HepG2 (cell line): ENCODE results near the gene DAB2. TPM values are rescaled to one million over a fixed set of nuclear protein-coding genes. Genes with fewer than 3 reads are reported as not detected.

Experiments used
- ATAC-seq: fragments of 200-7000 bp; cut with Tn5 transposase; 3 replicates; pipeline ENCODE4 v1.9.1; 2020; ENCODE audit warnings: mild to moderate bottlenecking, moderate library complexity
- BruUV-seq: library from RNA; stranded (reverse); fragments of 400-500 nt; replicated peaks from 2 replicates; lab custom pipeline; 2021; lab: Mats Ljungman, UMichigan
- CTCF ChIA-PET: fragments of 300-600 bp; formaldehyde crosslinking; extraction: SDS; loops from one replicate; lab custom pipeline; 2021; ENCODE audit warnings: low total read pairs, inconsistent platforms, low intra/inter-chr PET ratio; lab: Yijun Ruan, JAX
- POLR2A ChIA-PET: fragments of 350-600 bp; sonication (Branson Sonifier 250); formaldehyde crosslinking; loops from one replicate; lab custom pipeline; 2020; ENCODE audit warnings: antibody characterized with exemption, inconsistent platforms; lab: Yijun Ruan, JAX
- DNase-seq: peaks from one replicate; pipeline ENCODE4 v3.0.0-alpha.2; 2015; ENCODE audit warnings: low spot score
- FAIRE-seq: peaks from 3 replicates; lab custom pipeline; 2011; peaks lifted over from hg19 to GRCh38; lab: Jason Lieb, UNC
- H2AFZ ChIP-seq: one replicate; pipeline ENCODE4 v1.6.1; 2011; ENCODE audit warnings: low read length, inconsistent platforms
- H3K27ac ChIP-seq: fragments of 300-600 bp; 3 replicates; pipeline ENCODE4 v1.8.0; 2011; ENCODE audit warnings: mixed run types, mild to moderate bottlenecking, mixed read lengths, low read length, inconsistent platforms; ENCODE audit not compliant: insufficient read depth; ENCODE audit errors: extremely low read length
- H3K27me3 ChIP-seq, 2 experiments: fragments of 200-600 bp in 1 of 2; 2 replicates in 1 of 2; 3 replicates in 1 of 2; pipeline versions ENCODE4 v1.6.0 to v1.8.0; 2011; ENCODE audit warnings: low read length in 2 of 2, mild to moderate bottlenecking in 2 of 2, moderate library complexity in 2 of 2, inconsistent platforms in 1 of 2; ENCODE audit not compliant: insufficient read depth in 2 of 2, control insufficient read depth in 1 of 2
- H3K36me3 ChIP-seq, 2 experiments: fragments of 200-600 bp in 1 of 2; replicated peaks in 1 of 2; 2 replicates in 1 of 2; 3 replicates in 1 of 2; pipeline versions ENCODE4 v1.5.1 to v1.8.0; 2011; ENCODE audit warnings: low read length in 2 of 2, inconsistent platforms in 1 of 2; ENCODE audit not compliant: insufficient read depth in 2 of 2, control insufficient read depth in 1 of 2
- H3K4me1 ChIP-seq: 2 replicates; pipeline ENCODE4 v1.5.1; 2012; ENCODE audit warnings: low read length, inconsistent platforms; ENCODE audit not compliant: insufficient read depth
- H3K4me2 ChIP-seq: 2 replicates; pipeline ENCODE4 v1.6.0; 2011; ENCODE audit warnings: low read depth, low read length, inconsistent platforms
- H3K4me3 ChIP-seq, 3 experiments: fragments of 200-600 bp in 1 of 3; sonication (generic), shearing (Covaris generic) in 1 of 3; replicated peaks in 1 of 3; 2 replicates each; pipeline ENCODE4 v1.5.1; 2011 to 2016; ENCODE audit warnings: low read length in 3 of 3, inconsistent platforms in 2 of 3, low read depth in 2 of 3, mild to moderate bottlenecking in 2 of 3, control low read depth in 1 of 3, mixed read lengths in 1 of 3; ENCODE audit not compliant: insufficient read depth in 1 of 3
- H3K79me2 ChIP-seq: one replicate; pipeline ENCODE4 v1.6.1; 2011; ENCODE audit warnings: low read length, inconsistent platforms; ENCODE audit not compliant: insufficient read depth
- H3K9ac ChIP-seq: 2 replicates; pipeline ENCODE4 v1.6.0; 2011; ENCODE audit warnings: mild to moderate bottlenecking, low read depth, low read length, inconsistent platforms; ENCODE audit not compliant: insufficient read depth
- H3K9me3 ChIP-seq: 2 replicates; pipeline ENCODE4 v1.5.1; 2012; ENCODE audit warnings: mild to moderate bottlenecking, low read length
- H4K20me1 ChIP-seq: 2 replicates; pipeline ENCODE4 v1.6.0; 2011; ENCODE audit warnings: inconsistent platforms, mild to moderate bottlenecking, low read length, moderate library complexity; ENCODE audit not compliant: insufficient read depth
- HNRNPH1 ChIP-seq: fragments of 200-400 bp; formaldehyde crosslinking; optimal IDR thresholded peaks from 2 replicates; pipeline ENCODE3; 2017; ENCODE audit warnings: mild to moderate bottlenecking, low read depth, low read length
- KMT2B ChIP-seq: IDR thresholded peaks from 2 replicates; pipeline ENCODE4 v1.6.1; 2016; ENCODE audit warnings: missing genetic modification reagents, missing compliant biosample characterization
- LRRFIP1 ChIP-seq: sonication (generic); formaldehyde crosslinking; conservative IDR thresholded peaks from 2 replicates; pipeline ENCODE4 v1.4.0; 2020; ENCODE audit warnings: missing genetic modification reagents
- NFE2 ChIP-seq: sonication (generic); formaldehyde crosslinking; IDR thresholded peaks from 2 replicates; pipeline ENCODE4 v1.4.0; 2020; ENCODE audit warnings: missing genetic modification reagents
- RFX5 ChIP-seq: IDR thresholded peaks from 2 replicates; pipeline ENCODE4 v1.6.1; 2011; ENCODE audit warnings: low read depth, low read length, improper control_type of control experiment
- SIN3A ChIP-seq: IDR thresholded peaks from 2 replicates; pipeline ENCODE4 v1.6.1; 2011; ENCODE audit warnings: low read depth, mild to moderate bottlenecking, control low read depth, low read length, borderline replicate concordance
- ZBTB8A ChIP-seq: sonication (generic); formaldehyde crosslinking; IDR thresholded peaks from 2 replicates; pipeline ENCODE4 v1.4.0; 2020; ENCODE audit warnings: mild to moderate bottlenecking, low read depth, missing genetic modification reagents, borderline replicate concordance
- ZNF225 ChIP-seq: sonication (generic); formaldehyde crosslinking; IDR thresholded peaks from 2 replicates; pipeline ENCODE4 v1.4.0; 2020; ENCODE audit warnings: mild to moderate bottlenecking, missing genetic modification reagents
- ZNF230 ChIP-seq: sonication (generic); formaldehyde crosslinking; IDR thresholded peaks from 2 replicates; pipeline ENCODE4 v1.4.0; 2020; ENCODE audit warnings: mild to moderate bottlenecking, missing genetic modification reagents
- ZNF253 ChIP-seq: sonication (generic); formaldehyde crosslinking; IDR thresholded peaks from 2 replicates; pipeline ENCODE4 v1.8.0; 2022; ENCODE audit warnings: mild to moderate bottlenecking, missing genetic modification reagents, borderline replicate concordance
- ZNF282 ChIP-seq: fragments of 450-650 bp; IDR thresholded peaks from 2 replicates; pipeline ENCODE4 v1.6.1; 2018; ENCODE audit not compliant: partially characterized antibody
- ZNF329 ChIP-seq: sonication (generic); formaldehyde crosslinking; IDR thresholded peaks from 2 replicates; pipeline ENCODE4 v1.9.0; 2021; ENCODE audit warnings: low read depth, mild to moderate bottlenecking, missing genetic modification reagents
- WGBS: methylation state at CpG from one replicate; pipeline ENCODE4 v1.1.6; 2017; ENCODE audit warnings: low lambda C conversion rate; 5-methylcytosine and 5-hydroxymethylcytosine counted together
- in situ Hi-C: cut with HindIII; loops from 2 replicates; pipeline ENCODE4 v1.10.0; 2017; ENCODE audit warnings: low pct_unique_long_range_greater_than_20kb; ENCODE audit not compliant: extremely low pct_ligation_motif_present
- intact Hi-C: fragments of 100-400 bp; cut with micrococcal nuclease; formaldehyde crosslinking; loops from one replicate; pipeline ENCODE4 v1.10.0; 2022; ENCODE audit not compliant: unreplicated experiment
- polyA plus RNA-seq, 8 experiments: library from polyadenylated mRNA; depleted of rRNA in 3 of 8; stranded (reverse) in 7 of 8; unstranded in 1 of 8; fragments of >200 nt; fragmentation: Illumina TruSeq in 4 of 8; extraction: Trizol in 4 of 8; gene quantifications; 2 replicates each; pipeline versions ENCODE4 v1.2.1 to v1.2.3, GENCODE V29; 2011 to 2016; ENCODE audit warnings: low read depth in 4 of 8, missing spikeins in 1 of 8, mixed read lengths in 1 of 8; ENCODE audit not compliant: insufficient read depth in 1 of 8
- total RNA-seq, 5 experiments: library from RNA; depleted of rRNA; stranded (reverse); fragments of >200 nt; fragmentation: Illumina TruSeq; extraction: Trizol; gene quantifications; 2 replicates each; pipeline ENCODE4 v1.2.3, GENCODE V29; 2016; ENCODE audit warnings: low read depth in 1 of 5
- TF ChIP-seq, protein P1 (sequence below): sonication (generic); formaldehyde crosslinking; IDR thresholded peaks from 2 replicates; pipeline ENCODE4 v1.8.0; 2022; ENCODE audit warnings: missing genetic modification reagents, mild to moderate bottlenecking, inconsistent platforms, borderline replicate concordance

The DAB2 gene
- total and polyA plus RNA-seq, 2 of the 13 experiments (the other 11 are each of a cell fraction or from before 2014, with no cell fraction given), result 6.4 to 6.5 TPM

- no peak for TF ChIP-seq ZNF225 (CRISPR knock-in tag)
- no peak for TF ChIP-seq ZBTB8A
- TF ChIP-seq SIN3A, result no peak
- TF ChIP-seq, protein P1, sequence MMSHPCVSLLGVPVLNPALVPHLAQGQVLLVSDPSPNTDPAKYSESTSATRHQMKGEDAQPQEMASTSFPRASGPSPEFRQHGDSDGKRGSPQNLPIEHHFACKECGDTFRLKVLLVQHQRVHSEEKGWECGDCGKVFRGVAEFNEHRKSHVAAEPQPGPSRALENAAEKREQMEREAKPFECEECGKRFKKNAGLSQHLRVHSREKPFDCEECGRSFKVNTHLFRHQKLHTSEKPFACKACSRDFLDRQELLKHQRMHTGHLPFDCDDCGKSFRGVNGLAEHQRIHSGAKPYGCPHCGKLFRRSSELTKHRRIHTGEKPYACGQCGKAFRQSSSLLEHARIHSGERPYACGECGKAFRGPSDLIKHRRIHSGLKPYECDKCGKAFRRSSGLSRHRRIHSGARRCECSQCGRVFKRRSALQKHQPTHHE, result no peak
- TF ChIP-seq, all 625 proteins: peak for 0
Measured at GRCh38 chr5:39367711-39368110, 57.1 kb downstream of the DAB2 start (continued).

- H3K36me3 ChIP-seq, result no peaks in the 10 kb centered on the region
- ATAC-seq (no peak; the same call in 2 of the 3 replicates), FAIRE-seq (no peak), DNase-seq (no peak)
- no peaks in the 10 kb centered on the region for H3K27me3 ChIP-seq
- no peak within 1 kb of the TSS for H3K4me3 ChIP-seq
- BruUV-seq, result no TSS peak
- in situ Hi-C loops (no loop called here), intact Hi-C loops (loop anchor here (10.0 kb wide), 1 partner anchor 150 kb away; the partner anchor contains the start of gene FYB1)
- no peak within 1 kb of the TSS for H2AFZ ChIP-seq
- H3K79me2 ChIP-seq, result no peaks in the 10 kb centered on the region
- ChIA-PET POLR2A (no interaction called here), CTCF (no interaction called here)
- H3K4me2 ChIP-seq, result no peak within 1 kb of the TSS
- H4K20me1 ChIP-seq, result no peaks in the 10 kb centered on the region
- no peaks in the 10 kb centered on the region for H3K9me3 ChIP-seq
- H3K4me1 ChIP-seq, result no peaks in the 10 kb centered on the region
- H3K27ac ChIP-seq, result no peak within 1 kb of the TSS
- 27% methylated on average over 6 of the region's 6 CpGs for WGBS
- no peak within 1 kb of the TSS for H3K9ac ChIP-seq
- TF ChIP-seq ZNF329 (CRISPR knock-in tag) (no peak), ZNF253 (CRISPR knock-in tag) (no peak), HNRNPH1 (no peak), LRRFIP1 (no peak), NFE2 (CRISPR knock-in tag) (no peak), ZNF282 (no peak), ZNF230 (no peak), RFX5 (no peak), KMT2B (CRISPR knock-in tag) (no peak)
Measured at GRCh38 chr5:39364367-39364766, 60.4 kb downstream of the DAB2 start, which contains the start of gene C9. Gene C9, minus strand, starts transcription at chr5:39364495. Its CDS starts 31 bp downstream, at chr5:39364464.
